Stimulated activated CD4-positive, alpha-beta T cell treated with anti-CD3 and anti-CD28 coated beads, Interleukin-12 subunit alpha, Interleukin-12 subunit beta, amount 100 ng/mL, for 24 hours (primary cell): Measurements from ENCODE around the gene DEFB123.

Experiments used
- DNase-seq, 2 experiments: peaks; one replicate each; pipeline ENCODE4 v3.0.0-alpha.2; 2020; ENCODE audit warnings: low read depth in 2 of 2

The DEFB123 gene

GRCh38 chr20:31473331-31474096, 33.1 kb downstream of the DEFB123 start:
- no peak for DNase-seq

DNA sequence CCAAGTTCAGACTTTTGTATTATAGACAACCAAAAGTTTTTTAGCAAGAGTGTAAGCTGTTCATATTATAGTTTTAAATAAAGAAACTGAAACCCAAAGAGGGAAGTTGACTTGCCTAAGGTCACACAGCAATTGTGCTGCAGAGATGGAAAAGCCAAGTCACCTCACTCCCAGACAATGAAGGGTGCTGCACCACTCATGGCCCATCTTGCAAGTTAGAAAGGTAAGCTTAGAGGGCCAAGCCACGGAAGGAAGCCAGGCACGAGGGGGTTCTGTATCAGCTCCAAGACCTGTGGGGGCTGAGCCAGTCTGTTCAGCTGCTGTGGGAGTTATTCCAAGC, 33.6 kb downstream of the DEFB123 start:
- no peak for DNase-seq

DNA sequence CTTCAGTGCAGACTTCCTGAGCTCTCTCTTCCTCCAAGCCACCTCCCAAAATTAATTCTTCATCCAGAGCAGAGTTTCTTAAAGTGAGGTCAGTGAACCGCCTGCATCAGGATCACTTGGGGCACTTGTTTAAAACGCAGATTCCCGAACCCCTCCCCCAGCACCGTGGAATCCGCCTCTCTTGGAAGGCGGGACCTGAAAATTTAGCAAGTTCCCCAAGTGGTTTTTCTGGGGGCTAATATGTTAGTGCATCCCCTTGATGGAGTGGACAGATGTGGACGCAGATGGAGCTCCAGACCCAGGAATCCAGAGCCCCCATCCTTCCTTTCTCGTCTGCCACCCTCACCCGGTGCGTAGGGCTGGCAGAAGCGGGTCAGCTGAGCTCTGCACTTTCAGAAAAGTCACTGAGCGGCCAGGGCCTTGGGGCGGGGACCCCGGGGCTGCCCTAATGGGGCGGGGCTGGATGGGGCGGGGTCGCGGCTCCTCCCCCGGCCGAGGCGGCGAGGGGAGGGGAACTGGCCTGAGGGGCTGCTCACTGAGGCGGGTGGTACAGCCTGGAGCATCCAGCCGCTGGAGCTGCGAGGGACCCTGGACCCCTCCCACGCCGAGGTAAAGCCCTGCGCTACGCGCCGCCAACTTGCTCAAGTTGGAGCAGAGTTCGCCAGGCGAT, 34.5 kb downstream of the DEFB123 start, which contains the start of the genes DEFB124 and REM1:
TSS of gene DEFB124 (minus strand) at position 370 of the 670 bp plus-strand sequence. CDS start 2,114 bp downstream, outside the sequence.
TSS of gene REM1 (plus strand) at position 531 of the 670 bp plus-strand sequence. CDS start 1,158 bp downstream, outside the sequence.
- DNase-seq: no peak

DNA sequence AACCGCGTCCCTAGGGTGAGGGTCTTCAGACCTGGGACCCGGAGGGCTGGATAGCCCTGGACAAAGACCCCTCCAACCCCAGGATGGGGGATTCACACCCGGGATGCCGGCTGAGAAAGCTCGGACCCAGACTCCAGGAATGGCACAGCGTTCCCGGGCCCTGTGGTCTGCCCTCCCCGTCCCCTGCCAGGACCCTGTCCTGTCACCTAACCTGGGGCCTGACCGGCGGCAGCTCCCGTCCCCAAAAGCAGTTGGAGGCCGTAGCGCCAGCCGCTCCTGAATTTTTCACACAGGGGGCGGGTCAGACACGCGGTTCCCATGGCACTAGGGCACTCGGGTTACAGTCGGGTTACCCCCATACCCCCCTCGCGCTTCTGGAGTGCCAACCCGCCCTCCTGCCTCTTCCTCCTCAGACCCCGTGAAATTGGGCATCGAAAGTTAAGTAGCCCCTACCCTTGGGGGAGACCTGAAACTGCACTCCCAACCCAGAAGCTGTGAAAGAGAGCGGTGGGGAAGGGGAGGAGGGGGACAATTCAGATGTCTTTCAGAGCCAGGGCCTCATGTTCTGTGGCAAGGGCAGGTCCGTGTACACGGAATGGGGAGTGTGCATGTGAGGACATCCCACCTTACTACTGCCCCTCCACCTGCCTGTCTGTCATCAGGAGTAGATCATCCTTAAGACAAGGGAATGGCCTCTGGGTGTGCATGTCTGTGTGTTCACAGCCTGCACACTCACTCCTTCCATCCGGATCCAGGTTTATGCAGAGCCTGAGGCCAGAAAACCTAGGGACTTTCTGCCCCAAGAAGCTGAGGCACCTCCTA, 35.3 kb downstream of the DEFB123 start:
- no peak for DNase-seq

DNA sequence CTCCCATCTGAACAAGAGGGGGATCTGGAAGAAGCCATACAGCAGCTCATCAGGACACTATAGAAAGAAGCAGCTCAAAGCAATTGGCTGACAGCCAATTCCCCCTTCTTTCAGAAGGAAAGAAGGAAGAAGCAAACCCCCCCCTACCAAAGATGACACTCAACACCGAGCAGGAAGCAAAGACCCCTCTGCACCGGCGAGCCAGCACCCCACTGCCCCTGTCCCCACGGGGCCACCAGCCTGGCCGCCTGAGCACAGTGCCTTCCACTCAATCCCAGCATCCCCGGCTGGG, 35.8 kb downstream of the DEFB123 start:
- DNase-seq: no peak

DNA sequence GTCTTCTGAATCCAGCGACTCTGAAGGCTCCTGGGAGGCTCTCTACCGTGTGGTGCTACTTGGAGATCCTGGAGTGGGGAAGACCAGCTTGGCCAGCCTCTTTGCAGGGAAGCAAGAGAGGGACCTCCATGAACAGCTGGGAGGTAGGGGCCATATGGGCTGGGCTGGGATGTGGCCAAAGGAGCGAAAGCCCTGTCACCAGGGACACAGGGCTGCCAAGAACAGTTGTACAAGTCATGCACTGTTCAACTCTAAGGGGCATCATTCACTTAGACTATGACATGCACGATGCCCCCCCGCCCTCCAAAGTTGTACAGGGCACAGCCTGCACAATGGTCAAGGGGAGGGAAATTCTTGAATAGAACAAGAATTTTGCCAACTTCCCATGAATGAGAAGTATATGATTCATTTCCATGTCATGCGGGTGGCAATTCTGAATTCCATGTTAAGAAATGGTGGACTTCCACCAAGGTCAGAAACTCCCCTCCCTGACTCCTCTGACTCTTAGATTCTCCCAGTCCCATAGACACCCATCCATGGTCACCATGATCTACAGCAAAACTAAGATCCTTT, 36.3 kb downstream of the DEFB123 start:
- no peak for DNase-seq

GRCh38 chr20:31484001-31484400, 43.6 kb downstream of the DEFB123 start:
- peak in 1 of 2 experiments; percentile 17 for DNase-seq

DNA sequence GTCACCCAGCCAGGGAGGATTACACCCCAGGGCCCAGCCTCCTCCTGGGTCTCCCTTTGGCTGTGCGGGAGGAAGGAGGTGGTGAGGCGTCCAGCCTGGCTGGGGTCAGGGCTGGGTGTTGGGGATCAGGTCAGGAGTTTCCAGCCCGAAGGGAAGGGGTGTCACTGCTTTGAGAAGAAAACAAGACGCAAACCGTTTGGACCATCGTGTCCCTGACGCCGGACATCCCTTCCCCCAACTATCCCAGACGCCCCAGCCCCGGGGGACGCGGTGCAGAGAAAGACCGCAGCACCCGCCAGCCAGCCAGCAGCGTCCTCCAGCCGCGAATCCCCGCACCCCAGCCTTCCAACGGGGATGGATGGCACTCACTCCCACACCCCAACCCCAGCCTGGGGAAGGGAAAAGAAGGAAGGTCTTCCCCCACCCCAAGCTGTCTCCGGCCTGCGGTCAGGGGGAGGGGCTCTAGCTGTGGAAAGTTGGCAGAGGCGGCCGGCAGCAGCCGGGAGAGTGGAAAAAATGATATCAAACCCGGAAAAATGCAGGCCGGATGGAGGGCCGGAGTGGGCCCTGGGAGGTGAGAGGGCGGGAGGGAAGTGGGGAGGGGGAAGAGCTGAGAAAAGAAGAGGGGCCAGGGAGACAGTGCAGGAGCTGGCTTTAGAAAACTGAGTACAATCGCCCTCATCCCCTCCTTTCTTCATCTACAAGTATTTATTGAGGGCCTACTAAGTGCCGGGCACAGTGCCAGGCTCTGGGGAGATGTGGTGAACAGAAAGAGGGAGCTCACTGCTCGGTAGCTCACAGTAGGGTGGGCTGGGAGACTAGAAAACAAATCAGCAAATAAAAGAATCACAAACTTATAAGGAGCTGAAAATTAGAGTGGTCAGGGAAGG, 45.3 kb downstream of the DEFB123 start:
- peak in 1 of 2 experiments; percentile 34 for DNase-seq

- no peak for DNase-seq
Measured at GRCh38 chr20:31488115-31488514, 47.7 kb downstream of the DEFB123 start.

- DNase-seq: no peak
Measured at GRCh38 chr20:31489152-31489551, 48.7 kb downstream of the DEFB123 start.

- DNase-seq: no peak
Measured at GRCh38 chr20:31490752-31491151, 50.3 kb downstream of the DEFB123 start.

GRCh38 chr20:31494131-31494530, 53.7 kb downstream of the DEFB123 start:
- DNase-seq: no peak

DNA sequence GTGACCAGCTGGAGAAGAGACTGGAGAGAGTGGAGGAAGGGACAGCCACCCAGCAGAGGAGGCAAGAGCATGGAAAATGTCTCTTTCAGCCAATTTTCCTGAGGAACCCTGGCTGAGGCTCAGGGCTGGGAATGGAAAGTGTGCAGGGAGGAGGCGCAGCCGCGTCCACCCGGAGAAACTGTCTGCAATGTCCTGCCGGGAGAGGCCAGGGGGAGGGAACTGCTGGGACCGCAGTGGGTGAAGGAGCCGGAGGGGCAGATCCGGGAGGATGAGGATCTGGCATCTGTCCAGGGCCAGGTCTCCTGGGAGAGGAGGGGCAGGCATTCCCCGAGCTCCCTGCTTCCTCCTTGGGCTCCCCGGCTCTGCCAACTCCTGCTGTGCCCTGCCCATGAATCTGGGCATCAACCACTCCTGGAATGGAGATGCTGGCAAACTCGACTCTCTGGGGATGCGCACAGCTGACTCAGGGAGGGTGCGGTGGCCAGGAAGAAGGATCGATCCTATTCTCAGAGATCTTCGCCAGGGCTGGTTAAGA, 56.4 kb downstream of the DEFB123 start:
- DNase-seq: no peak

DNA sequence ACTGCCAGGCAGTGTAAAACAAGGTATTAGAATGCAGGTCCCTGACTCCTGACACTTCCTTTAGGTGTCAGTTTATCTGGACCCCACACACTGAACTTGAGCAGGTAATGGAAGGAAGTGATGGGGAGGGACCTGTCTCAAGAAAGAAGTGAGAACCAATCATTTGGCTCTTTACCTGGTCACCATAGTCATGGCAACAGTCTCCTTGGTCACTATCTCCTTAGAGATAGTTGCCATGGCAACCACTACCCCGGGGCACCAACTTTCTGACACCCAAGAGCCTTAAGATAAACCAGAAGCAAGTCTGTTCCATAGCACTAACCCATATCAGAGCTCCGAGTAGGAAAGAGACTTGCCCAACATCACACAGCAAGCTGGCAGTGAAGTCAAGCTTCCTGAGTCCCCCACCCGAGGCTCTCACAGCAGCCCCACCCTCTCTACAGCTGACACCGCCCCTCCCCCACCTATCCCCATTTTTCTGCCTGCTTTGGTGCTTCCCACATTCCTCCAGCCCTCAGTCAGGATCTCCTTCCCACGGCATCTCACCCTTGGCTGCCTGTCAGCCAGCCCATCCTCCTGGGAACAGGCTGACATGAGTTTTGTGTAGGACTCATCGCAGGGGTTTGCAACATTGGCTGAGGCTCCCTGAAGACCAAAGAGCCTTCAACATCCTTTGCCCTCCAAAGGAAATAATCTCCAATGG, 57.6 kb downstream of the DEFB123 start:
- no peak for DNase-seq
